Cerebellar nuclear complex (tissue), 1 donor: ENCODE measurements around the gene DR1.

ENCODE experiments used
- DNase-seq, 2 experiments: peaks; one replicate each; lab custom pipeline; 2025; lab: John Stamatoyannopoulos, UW

Gene DR1

GRCh38 chr1:93394514-93394913, 48.8 kb downstream of the DR1 start:
- no peak for DNase-seq

GRCh38 chr1:93395195-93395594, 49.5 kb downstream of the DR1 start:
- DNase-seq: no peak

GRCh38 chr1:93399781-93400180, 54.1 kb downstream of the DR1 start:
- DNase-seq: no peak

DNA sequence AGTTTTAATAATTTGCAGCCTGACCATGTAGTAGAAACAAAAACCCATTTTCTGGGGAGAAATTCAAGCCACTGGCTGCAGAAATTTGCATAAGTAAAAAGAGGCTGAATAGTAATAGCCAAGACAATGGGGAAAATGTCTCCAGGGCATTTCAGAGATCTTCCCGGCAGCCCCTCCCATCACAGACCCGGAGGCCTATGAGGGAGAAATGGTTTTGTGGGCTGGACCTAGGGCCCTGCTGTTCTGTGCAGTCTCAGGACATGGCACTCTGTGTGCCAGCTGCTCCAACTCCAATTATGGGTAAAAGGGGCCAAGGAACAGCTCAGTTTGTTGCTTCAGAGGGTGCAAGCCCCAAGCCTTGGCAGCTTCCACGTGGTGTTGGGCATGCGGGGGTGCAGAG, 62.5 kb downstream of the DR1 start:
- DNase-seq: no peak

- no peak for DNase-seq
Observed at GRCh38 chr1:93411000-93411399, 65.3 kb downstream of the DR1 start.

DNA sequence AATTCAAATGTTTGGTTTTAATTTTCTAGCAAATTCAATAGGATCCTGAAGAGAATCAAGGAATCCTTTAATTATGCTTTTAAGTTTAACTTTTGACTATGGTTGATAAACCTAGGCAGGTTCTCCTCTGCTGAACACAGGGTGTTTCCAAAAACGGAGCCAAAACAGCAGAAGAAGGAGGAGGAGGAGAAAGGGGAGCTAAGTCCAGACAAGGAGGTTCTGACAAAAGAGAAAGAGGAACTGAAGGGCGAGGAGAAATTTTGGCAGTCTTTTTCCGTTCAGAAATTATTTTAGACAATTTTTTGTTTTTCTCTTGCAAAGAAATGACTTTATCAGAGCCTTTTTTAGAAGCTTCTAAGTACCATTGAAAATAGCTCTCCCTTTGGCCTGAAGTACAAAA, 69.0 kb downstream of the DR1 start:
- no peak for DNase-seq

DNA sequence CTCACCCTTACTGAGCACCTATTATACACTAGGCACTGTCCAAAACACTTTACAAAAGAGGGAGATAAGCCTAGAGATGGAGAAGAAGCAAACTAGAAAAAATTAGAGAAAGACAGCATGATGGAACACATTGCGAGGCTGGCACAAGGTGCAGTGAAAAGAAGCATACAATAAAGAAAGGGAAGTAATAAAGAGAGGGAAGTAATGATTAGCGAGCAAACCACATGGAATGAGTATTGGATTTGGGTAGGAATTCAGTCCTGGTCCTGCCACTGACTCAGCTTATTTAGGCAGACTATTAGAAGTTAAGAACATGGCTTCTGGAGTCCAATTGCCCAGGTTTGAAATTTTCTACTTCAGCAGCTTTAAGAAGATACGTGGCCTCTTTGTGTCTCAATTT, 69.6 kb downstream of the DR1 start:
- DNase-seq: no peak

DNA sequence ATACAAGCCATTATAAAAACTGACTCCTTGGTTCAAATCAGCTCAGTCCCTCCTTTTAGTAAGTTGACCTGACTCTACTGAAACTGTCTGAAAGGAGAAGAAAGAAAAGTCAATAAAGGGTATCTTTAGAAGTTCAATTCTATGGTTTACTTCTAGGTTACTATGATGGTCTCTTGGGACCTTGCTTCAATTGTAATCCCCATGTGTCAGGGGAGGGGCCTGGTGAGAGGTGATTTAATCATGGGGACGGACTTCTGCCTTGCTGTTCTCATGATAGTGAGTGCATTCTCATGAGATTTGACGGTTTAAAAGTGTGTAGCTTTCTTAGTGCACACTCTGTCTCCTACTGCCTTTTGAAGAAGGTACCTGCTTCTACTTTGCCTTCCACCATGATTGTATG, 70.5 kb downstream of the DR1 start:
- DNase-seq: no peak
